NB4 (cell line): ENCODE results near the gene HNMT.

Source experiments
- CTCF ChIP-seq: IDR thresholded peaks from one replicate; pipeline ENCODE4 v1.5.1; 2012; ENCODE audit warnings: low read depth, low read length
- MAX ChIP-seq: IDR thresholded peaks from 2 replicates; pipeline ENCODE4 v1.6.1; 2011; ENCODE audit warnings: low read depth, low read length
- POLR2A ChIP-seq: IDR thresholded peaks from 2 replicates; pipeline ENCODE4 v1.6.1; 2011; ENCODE audit warnings: mild to moderate bottlenecking; ENCODE audit not compliant: insufficient read length; ENCODE audit errors: extremely low read depth

GRCh38 chr2:138000796-138001195 lies 36.5 kb downstream of the HNMT start:
- TF ChIP-seq CTCF (no peak), POLR2A (no peak), MAX (no peak)
